CD14-positive monocyte (primary cell): ENCODE measurements around the gene PCGF6. TPM values are rescaled to one million over a fixed set of nuclear protein-coding genes. Genes with fewer than 3 reads are reported as not detected.

Source experiments
- DNase-seq, 3 donors: peaks; one replicate each; pipeline ENCODE4 v3.0.0-alpha.2; 2011 to 2022
- H2AFZ ChIP-seq: 2 replicates; pipeline ENCODE4 v1.6.0; 2012; ENCODE audit warnings: mild to moderate bottlenecking, low read depth, low read length, inconsistent platforms; ENCODE audit not compliant: insufficient read depth, poor library complexity, severe bottlenecking
- H3K27ac ChIP-seq, 2 donors: 1 replicate in 1 of 2; 2 replicates in 1 of 2; pipeline ENCODE4 v1.5.1; 2012 to 2013; ENCODE audit warnings: low read length in 2 of 2, control low read depth in 1 of 2, inconsistent platforms in 1 of 2, low read depth in 1 of 2, mild to moderate bottlenecking in 1 of 2
- H3K27me3 ChIP-seq, 2 donors: one replicate each; pipeline versions ENCODE4 v1.6.0 to v1.6.1; 2011 to 2013; ENCODE audit warnings: low read length in 2 of 2; ENCODE audit not compliant: control insufficient read depth in 2 of 2, insufficient read depth in 2 of 2
- H3K36me3 ChIP-seq, 2 donors: replicated peaks in 1 of 2; 1 replicate in 1 of 2; 2 replicates in 1 of 2; pipeline versions ENCODE4 v1.5.1 to v1.6.1; 2012 to 2013; ENCODE audit warnings: low read length in 2 of 2, control low read depth in 1 of 2, inconsistent platforms in 1 of 2, mild to moderate bottlenecking in 1 of 2; ENCODE audit not compliant: insufficient read depth in 2 of 2, control insufficient read depth in 1 of 2
- H3K4me1 ChIP-seq, 2 donors: 1 replicate in 1 of 2; 2 replicates in 1 of 2; pipeline versions ENCODE4 v1.5.1 to v1.6.1; 2012 to 2013; ENCODE audit warnings: low read length in 2 of 2, control low read depth in 1 of 2, inconsistent platforms in 1 of 2, mild to moderate bottlenecking in 1 of 2, moderate library complexity in 1 of 2; ENCODE audit not compliant: insufficient read depth in 2 of 2, control insufficient read depth in 1 of 2
- H3K4me2 ChIP-seq: replicated peaks from 2 replicates; pipeline ENCODE3; 2012; ENCODE audit warnings: low read length, moderate library complexity, mild to moderate bottlenecking; ENCODE audit not compliant: poor library complexity, severe bottlenecking; ENCODE audit errors: extremely low read depth
- H3K4me3 ChIP-seq, 3 experiments: fragments of 200-600 bp in 1 of 3; sonication (generic) in 1 of 3; replicated peaks in 1 of 3; 1 replicate in 2 of 3; 2 replicates in 1 of 3; pipeline ENCODE4 v1.5.1; 2011 to 2013; ENCODE audit warnings: low read length in 3 of 3, mild to moderate bottlenecking in 3 of 3, control low read depth in 2 of 3, low read depth in 2 of 3, inconsistent platforms in 1 of 3, moderate library complexity in 1 of 3
- H3K79me2 ChIP-seq: 2 replicates; pipeline ENCODE4 v1.6.0; 2012; ENCODE audit warnings: mild to moderate bottlenecking, control low read depth, inconsistent platforms, low read length, moderate library complexity; ENCODE audit not compliant: insufficient read depth
- H3K9ac ChIP-seq: 2 replicates; pipeline ENCODE4 v1.6.0; 2017; ENCODE audit warnings: low read length, mild to moderate bottlenecking; ENCODE audit not compliant: insufficient read depth, poor library complexity, severe bottlenecking
- H3K9me3 ChIP-seq, 2 donors: replicated peaks in 1 of 2; 1 replicate in 1 of 2; 2 replicates in 1 of 2; pipeline versions ENCODE4 v1.5.1 to v1.6.1; 2012 to 2013; ENCODE audit warnings: low read length in 2 of 2, control low read depth in 1 of 2; ENCODE audit not compliant: control insufficient read depth in 1 of 2, insufficient read depth in 1 of 2
- H4K20me1 ChIP-seq: 2 replicates; pipeline ENCODE4 v1.6.0; 2012; ENCODE audit warnings: mild to moderate bottlenecking, low read length, control low read depth, moderate library complexity; ENCODE audit not compliant: insufficient read depth
- H3K27ac Mint-ChIP-seq, 7 donors: one replicate each; pipeline ENCODE4 v1.8.0; 2020; ENCODE audit warnings: mild to moderate bottlenecking in 7 of 7, mixed read lengths in 7 of 7, moderate library complexity in 6 of 7, inconsistent platforms in 2 of 7
- H3K27me3 Mint-ChIP-seq, 3 donors: one replicate each; pipeline ENCODE4 v1.8.0; 2021 to 2022; ENCODE audit warnings: low read depth in 3 of 3, mild to moderate bottlenecking in 3 of 3, mixed read lengths in 3 of 3, moderate library complexity in 3 of 3, inconsistent platforms in 1 of 3
- H3K36me3 Mint-ChIP-seq, 2 donors: one replicate each; pipeline ENCODE4 v1.8.0; 2020; ENCODE audit warnings: mixed read lengths in 2 of 2, inconsistent platforms in 1 of 2, mild to moderate bottlenecking in 1 of 2
- H3K4me1 Mint-ChIP-seq: one replicate; pipeline ENCODE4 v1.8.0; 2020; ENCODE audit warnings: mild to moderate bottlenecking, mixed read lengths
- H3K4me3 Mint-ChIP-seq, 2 donors: one replicate each; pipeline ENCODE4 v1.8.0; 2020; ENCODE audit warnings: mild to moderate bottlenecking in 2 of 2, mixed read lengths in 2 of 2, moderate library complexity in 1 of 2
- H3K9me3 Mint-ChIP-seq, 7 donors: one replicate each; pipeline ENCODE4 v1.8.0; 2020 to 2022; ENCODE audit warnings: mixed read lengths in 7 of 7, mild to moderate bottlenecking in 6 of 7, moderate library complexity in 6 of 7, inconsistent platforms in 2 of 7
- CTCF ChIP-seq: fragments of 200-600 bp; IDR thresholded peaks from one replicate; pipeline ENCODE4 v1.8.0; 2022; ENCODE audit warnings: antibody characterized with exemption, mild to moderate bottlenecking
- WGBS: methylation state at CpG from one replicate; pipeline ENCODE4 v1.1.5; 2013; ENCODE audit warnings: missing lambda C conversion rate; ENCODE audit not compliant: insufficient coverage; 5-methylcytosine and 5-hydroxymethylcytosine counted together
- intact Hi-C, 2 donors: fragments of 100-400 bp; cut with micrococcal nuclease; formaldehyde crosslinking; loops; one replicate each; pipeline versions ENCODE4 v1.15.0 to v1.15.1; 2023
- polyA plus RNA-seq, 3 donors: library from polyadenylated mRNA; depleted of rRNA in 1 of 3; unstranded in 2 of 3; stranded (reverse) in 1 of 3; fragments of 300-500 nt in 2 of 3; fragments of >200 nt in 1 of 3; fragmentation: Illumina TruSeq in 2 of 3; gene quantifications; 1 replicate in 2 of 3; 2 replicates in 1 of 3; pipeline ENCODE4 v1.2.3, GENCODE V29; 2012 to 2021

Gene PCGF6
- polyA plus RNA-seq, 3 donors = 3.4 to 6.2 (median 4.6) TPM

- no peaks in the 10 kb centered on the region for H3K9me3 ChIP-seq
- H3K4me2 ChIP-seq = no peak overlapping the region
- DNase-seq = no peak
- no peaks in the 10 kb centered on the region for H3K79me2 ChIP-seq
- Mint-ChIP-seq H3K4me3 (no peak overlapping the region), H3K4me1 (no peaks in the 10 kb centered on the region), H3K27ac (no peak overlapping the region), H3K36me3 (peaks cover 49 to 68% of the 10 kb centered on the region in 2 donors), H3K27me3 (peaks cover 0 to 4% (median 2%) of the 10 kb centered on the region in 3 donors), H3K9me3 (no peaks in the 10 kb centered on the region)
- H3K27ac ChIP-seq = no peak overlapping the region
- H3K4me1 ChIP-seq = no peaks in the 10 kb centered on the region
- intact Hi-C loops = no loop called here
- H2AFZ ChIP-seq = no peak overlapping the region
- H3K4me3 ChIP-seq = no peak overlapping the region
- peaks cover 12 to 71% of the 10 kb centered on the region in 2 donors for H3K36me3 ChIP-seq
- WGBS = 100% methylated on average over 1 of the region's 5 CpGs
- no peak overlapping the region for H3K9ac ChIP-seq
- no peaks in the 10 kb centered on the region for H4K20me1 ChIP-seq
- no peak for TF ChIP-seq CTCF
- H3K27me3 ChIP-seq = no peaks in the 10 kb centered on the region
Measured at GRCh38 chr10:103307594-103307993, 43.3 kb downstream of the PCGF6 start.

- no peak overlapping the region for H3K9ac ChIP-seq
- H3K9me3 Mint-ChIP-seq = peaks cover 0 to 2% (median 0%) of the 10 kb centered on the region in 7 donors
- H3K9me3 ChIP-seq = no peaks in the 10 kb centered on the region
- no peaks in the 10 kb centered on the region for H3K4me1 ChIP-seq
- H3K27ac ChIP-seq = no peak overlapping the region
- H3K36me3 ChIP-seq = no peaks in the 10 kb centered on the region
- intact Hi-C loops = no loop called here
- peaks cover 5 to 12% (median 7%) of the 10 kb centered on the region in 3 donors for H3K27me3 Mint-ChIP-seq
- H3K4me3 Mint-ChIP-seq = no peak overlapping the region
- peaks cover 1 to 2% of the 10 kb centered on the region in 2 donors for H3K36me3 Mint-ChIP-seq
- TF ChIP-seq CTCF = no peak
- no CpG with 5 or more reads among the region's 2 CpGs for WGBS
- H3K79me2 ChIP-seq = no peaks in the 10 kb centered on the region
- H3K27ac Mint-ChIP-seq = no peak overlapping the region
- H3K4me2 ChIP-seq = no peak overlapping the region
- no peaks in the 10 kb centered on the region for H3K27me3 ChIP-seq
- H2AFZ ChIP-seq = no peak overlapping the region
- H4K20me1 ChIP-seq = no peaks in the 10 kb centered on the region
- DNase-seq = no peak
- H3K4me3 ChIP-seq = no peak overlapping the region
- H3K4me1 Mint-ChIP-seq = no peaks in the 10 kb centered on the region
Measured at GRCh38 chr10:103295374-103296015, 55.4 kb downstream of the PCGF6 start.
